ENCODE results near the gene RPAP2.

The RPAP2 gene

DNA sequence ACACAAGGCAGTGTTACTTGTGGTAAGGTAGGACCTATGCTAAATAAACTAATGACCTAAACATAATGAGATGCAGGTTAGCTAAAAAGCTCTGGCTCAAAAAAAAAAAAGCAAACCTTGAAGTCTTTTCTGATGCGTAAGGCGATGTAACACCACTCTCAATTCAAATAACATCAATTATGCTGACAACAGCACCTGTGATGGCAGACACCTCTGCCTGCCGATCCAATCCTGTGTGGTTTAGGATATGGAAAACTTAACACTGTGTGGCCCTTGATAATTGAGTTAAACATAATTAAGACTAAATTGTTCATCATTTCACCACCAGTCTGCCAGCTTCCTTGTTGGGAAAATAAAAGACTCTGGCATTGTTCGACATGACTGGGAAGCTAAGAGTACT lies 9.1 kb downstream of the RPAP2 start:
- no peak for DNase-seq (ENCODE audit: low spot score)

DNA sequence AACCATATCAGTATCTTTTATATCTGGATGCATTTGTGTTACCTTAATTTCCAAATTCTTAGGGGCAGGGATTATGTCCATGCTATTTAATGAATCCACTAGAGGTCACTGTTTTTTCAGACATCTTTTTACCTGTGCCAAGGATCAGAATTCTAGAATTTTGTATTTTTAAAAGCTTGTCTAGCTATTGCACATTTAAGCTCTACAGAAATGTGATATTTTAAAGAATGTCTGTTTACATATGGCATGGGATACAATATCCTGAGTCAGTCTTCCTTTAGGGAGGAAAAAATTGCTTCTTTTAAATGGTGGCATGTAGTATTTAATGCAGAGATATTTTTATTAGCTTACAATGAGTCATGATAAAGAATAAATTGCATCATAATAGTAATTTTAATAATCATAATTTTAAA lies 11.3 kb downstream of the RPAP2 start:
- DNase-seq (ENCODE audit: low spot score), result peak; percentile 31
- TF ChIP-seq, protein P1, sequence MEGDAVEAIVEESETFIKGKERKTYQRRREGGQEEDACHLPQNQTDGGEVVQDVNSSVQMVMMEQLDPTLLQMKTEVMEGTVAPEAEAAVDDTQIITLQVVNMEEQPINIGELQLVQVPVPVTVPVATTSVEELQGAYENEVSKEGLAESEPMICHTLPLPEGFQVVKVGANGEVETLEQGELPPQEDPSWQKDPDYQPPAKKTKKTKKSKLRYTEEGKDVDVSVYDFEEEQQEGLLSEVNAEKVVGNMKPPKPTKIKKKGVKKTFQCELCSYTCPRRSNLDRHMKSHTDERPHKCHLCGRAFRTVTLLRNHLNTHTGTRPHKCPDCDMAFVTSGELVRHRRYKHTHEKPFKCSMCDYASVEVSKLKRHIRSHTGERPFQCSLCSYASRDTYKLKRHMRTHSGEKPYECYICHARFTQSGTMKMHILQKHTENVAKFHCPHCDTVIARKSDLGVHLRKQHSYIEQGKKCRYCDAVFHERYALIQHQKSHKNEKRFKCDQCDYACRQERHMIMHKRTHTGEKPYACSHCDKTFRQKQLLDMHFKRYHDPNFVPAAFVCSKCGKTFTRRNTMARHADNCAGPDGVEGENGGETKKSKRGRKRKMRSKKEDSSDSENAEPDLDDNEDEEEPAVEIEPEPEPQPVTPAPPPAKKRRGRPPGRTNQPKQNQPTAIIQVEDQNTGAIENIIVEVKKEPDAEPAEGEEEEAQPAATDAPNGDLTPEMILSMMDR (IDR thresholded peaks at IDR 0.05; ENCODE audit: extremely low read depth, missing control alignments), result peak; percentile 13

More for the DNA sequence above, 9.1 kb downstream of the RPAP2 start:
- TF ChIP-seq, protein P1 (IDR thresholded peaks at IDR 0.05; ENCODE audit: extremely low read depth, missing control alignments), result no peak

DNA sequence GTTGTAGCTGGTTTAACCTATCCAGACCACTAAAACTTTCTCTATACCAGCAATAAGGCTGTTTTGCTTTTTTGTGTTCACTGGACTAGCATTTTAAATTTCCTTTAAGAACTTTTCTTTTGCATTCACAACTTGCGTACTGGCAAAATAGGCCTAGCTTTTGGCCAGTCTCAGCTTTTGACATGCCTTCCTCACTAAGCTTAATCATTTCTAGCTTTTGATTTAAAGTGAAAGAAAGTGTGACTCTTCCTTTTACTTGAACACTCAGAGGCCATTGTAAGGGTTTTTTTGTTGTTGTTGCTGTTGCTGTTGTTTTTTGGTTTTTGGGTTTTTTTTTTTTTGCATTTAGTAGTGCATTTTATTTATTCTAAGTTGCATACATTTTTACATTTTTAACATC lies 15.2 kb downstream of the RPAP2 start:
- no peak for DNase-seq (ENCODE audit: low spot score)
- TF ChIP-seq, protein P1 (IDR thresholded peaks at IDR 0.05; ENCODE audit: extremely low read depth, missing control alignments), result no peak

DNA sequence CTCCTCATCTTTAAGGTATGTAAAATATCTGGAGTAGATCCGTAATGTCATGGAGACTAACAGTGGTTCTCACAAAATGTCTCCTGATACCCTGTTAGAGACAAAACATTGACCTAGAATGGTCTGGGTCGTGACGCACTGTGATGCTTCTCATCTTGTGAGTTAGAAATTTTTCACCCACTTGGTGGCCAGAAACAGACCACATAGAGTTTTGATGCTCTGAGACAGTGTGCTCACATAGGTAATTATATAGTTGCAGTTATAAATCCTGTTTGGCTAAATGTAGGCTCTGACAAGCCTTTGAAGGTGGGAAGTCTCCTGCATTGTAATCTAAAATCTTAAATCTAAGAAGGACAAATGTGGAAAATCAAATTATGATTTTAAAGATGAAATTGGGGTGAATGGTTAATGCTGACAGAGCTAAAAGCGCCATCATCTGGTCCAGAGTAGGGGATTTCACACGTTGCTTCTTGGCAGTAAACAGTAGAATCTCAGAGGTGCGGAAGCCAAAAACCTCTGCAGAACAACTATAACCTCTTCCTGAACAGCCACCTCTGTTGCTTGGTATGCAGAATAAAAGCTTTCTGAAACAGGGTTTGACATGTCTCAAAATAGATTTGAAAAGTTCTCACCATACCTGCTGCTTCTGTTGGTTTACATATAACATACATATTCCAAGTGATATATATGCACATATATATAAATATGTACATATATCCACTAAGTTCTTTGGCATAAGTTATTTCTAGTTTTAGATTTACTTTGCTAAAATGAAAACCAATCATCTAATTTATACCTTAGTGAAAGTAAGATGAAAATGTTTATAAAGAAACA lies 17.1 kb downstream of the RPAP2 start:
- TF ChIP-seq, protein P1 (IDR thresholded peaks at IDR 0.05; ENCODE audit: extremely low read depth, missing control alignments), result no peak

DNA sequence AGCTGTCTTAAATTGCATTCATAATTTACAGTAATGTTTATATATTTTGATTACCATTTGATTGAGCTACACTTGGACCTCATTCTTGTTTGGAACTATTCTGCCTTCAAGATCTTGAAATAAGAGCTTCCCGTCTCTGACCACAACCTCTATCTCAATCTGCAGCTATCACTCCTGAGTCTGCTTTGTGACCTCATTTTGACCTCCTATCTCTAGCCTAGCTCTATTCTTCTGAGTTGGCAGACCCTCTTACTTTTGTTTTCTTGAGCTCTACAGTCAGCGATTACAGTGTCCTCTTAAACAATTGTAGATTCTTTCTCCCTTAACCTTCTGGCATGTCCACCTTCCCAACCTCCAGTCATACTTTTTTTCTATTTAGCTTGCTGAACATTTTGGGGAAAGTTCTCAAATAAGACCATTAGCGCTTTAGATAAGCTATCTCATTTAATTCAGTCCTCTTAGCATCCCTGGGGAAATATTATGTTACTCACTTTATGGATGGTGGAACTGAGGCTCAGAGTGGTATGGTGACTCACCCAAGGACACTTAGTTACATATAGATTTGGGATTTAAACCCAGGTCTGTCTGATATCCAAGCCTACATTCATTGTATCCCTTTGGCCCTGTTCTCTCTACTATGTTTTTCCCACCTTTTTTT lies 19.1 kb downstream of the RPAP2 start:
- TF ChIP-seq, protein P1 (IDR thresholded peaks at IDR 0.05; ENCODE audit: extremely low read depth, missing control alignments), result no peak
- DNase-seq (ENCODE audit: low spot score), result no peak

More for the DNA sequence above, 17.1 kb downstream of the RPAP2 start:
- DNase-seq (ENCODE audit: low spot score), result no peak

DNA sequence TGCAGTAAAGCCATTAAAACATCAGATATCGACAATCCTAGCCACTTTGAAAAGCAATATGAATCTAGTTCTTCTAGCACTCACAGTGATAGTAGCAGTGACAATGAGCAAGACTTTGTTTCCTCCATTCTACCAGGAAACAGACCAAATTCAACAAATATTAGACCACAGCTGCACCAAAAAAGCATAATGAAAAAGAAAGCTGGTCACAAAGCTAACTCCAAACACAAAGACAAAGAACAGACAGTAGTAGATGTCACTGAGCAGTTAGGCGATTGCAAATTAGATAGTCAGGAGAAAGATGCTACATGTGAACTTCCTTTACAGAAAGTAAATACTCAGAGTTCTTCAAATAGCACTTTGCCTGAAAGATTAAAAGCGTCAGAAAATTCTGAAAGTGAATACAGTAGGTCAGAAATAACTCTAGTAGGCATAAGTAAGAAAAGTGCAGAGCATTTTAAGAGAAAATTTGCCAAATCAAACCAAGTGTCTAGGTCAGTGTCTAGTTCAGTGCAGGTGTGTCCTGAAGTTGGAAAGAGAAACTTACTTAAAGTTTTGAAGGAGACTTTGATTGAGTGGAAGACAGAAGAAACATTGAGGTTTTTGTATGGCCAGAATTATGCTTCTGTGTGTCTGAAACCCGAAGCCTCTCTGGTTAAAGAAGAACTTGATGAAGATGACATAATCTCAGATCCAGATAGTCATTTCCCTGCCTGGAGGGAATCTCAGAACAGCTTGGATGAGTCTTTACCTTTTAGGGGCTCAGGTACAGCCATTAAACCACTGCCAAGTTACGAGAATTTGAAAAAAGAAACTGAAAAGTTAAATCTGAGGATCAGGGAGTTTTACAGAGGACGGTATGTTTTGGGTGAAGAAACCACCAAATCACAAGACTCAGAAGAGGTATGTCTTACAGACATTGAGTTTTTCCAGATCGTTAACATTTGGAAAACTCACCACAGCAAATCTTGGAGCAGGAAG lies 24.9 kb downstream of the RPAP2 start:
- DNase-seq (ENCODE audit: low spot score), result no peak
- TF ChIP-seq, protein P1 (IDR thresholded peaks at IDR 0.05; ENCODE audit: extremely low read depth, missing control alignments), result no peak

Data from GM20000 (cell line).